Activated CD4-positive, alpha-beta T cell treated with anti-CD3 and anti-CD28 coated beads, Interleukin-2, amount 10 ng/mL, durations not matched to agents 7 days and 5 days (primary cell): ENCODE data around the gene CEP152. TPM values are rescaled to one million over a fixed set of nuclear protein-coding genes. Genes with fewer than 3 reads are reported as not detected.

Experiments used
- CTCF ChIA-PET: fragments of 350-600 bp; sonication (Branson Sonifier 250); formaldehyde crosslinking; loops from one replicate; lab custom pipeline; 2021; ENCODE audit warnings: antibody characterized with exemption; lab: Charles Lee
- POLR2A ChIA-PET: fragments of 350-600 bp; sonication (Branson Sonifier 250); formaldehyde crosslinking; loops from one replicate; lab custom pipeline; 2021; ENCODE audit warnings: antibody characterized with exemption; lab: Charles Lee
- DNase-seq: peaks from one replicate; pipeline ENCODE4 v3.0.0-alpha.2; 2020
- H3K27ac Mint-ChIP-seq: one replicate; pipeline ENCODE4 v1.8.0; 2021; ENCODE audit warnings: mild to moderate bottlenecking, moderate library complexity, mixed read lengths
- H3K27me3 Mint-ChIP-seq: one replicate; pipeline ENCODE4 v1.8.0; 2021; ENCODE audit warnings: mixed read lengths
- H3K36me3 Mint-ChIP-seq: one replicate; pipeline ENCODE4 v1.8.0; 2021; ENCODE audit warnings: low read depth, mixed read lengths
- H3K4me1 Mint-ChIP-seq: one replicate; pipeline ENCODE4 v1.8.0; 2021; ENCODE audit warnings: mixed read lengths
- H3K4me3 Mint-ChIP-seq: one replicate; pipeline ENCODE4 v1.8.0; 2021; ENCODE audit warnings: mild to moderate bottlenecking, moderate library complexity, mixed read lengths
- H3K9me3 Mint-ChIP-seq: one replicate; pipeline ENCODE4 v1.8.0; 2021; ENCODE audit warnings: mixed read lengths
- total RNA-seq, 2 experiments: library from RNA; stranded (reverse); gene quantifications; one replicate each; pipeline ENCODE4 v1.2.3, GENCODE V29; 2021

The CEP152 gene
- total RNA-seq, 2 experiments from 2014 or later: 36.2 to 38.0 TPM

DNA sequence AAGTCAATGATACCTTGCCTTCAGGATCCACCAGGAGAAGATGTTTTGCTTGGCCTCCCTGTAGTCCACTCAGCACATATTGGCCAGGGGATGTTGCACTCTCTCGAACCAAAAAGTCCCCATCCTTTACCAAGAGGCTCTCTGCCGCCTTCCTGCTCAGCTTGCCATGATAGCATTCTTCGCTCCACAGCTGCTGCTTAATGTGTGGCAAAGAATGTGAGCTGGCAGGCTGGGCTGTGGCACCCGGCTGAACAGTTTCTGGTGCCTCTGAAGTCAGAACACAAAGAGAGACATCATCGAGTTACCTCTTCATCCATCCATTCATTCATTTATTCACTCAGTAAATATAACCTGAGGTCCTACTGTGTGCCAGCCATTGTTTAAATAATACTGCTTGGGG, 23.9 kb upstream of the CEP152 start:
- Mint-ChIP-seq H3K27me3 (peaks cover 19% of the 10 kb centered on the region), H3K4me3 (no peak overlapping the region), H3K27ac (no peak overlapping the region), H3K36me3 (no peaks in the 10 kb centered on the region), H3K9me3 (peaks cover 5% of the 10 kb centered on the region), H3K4me1 (no peaks in the 10 kb centered on the region)
- CTCF ChIA-PET: no interaction called here
- POLR2A ChIA-PET: no interaction called here
- no peak for DNase-seq

DNA sequence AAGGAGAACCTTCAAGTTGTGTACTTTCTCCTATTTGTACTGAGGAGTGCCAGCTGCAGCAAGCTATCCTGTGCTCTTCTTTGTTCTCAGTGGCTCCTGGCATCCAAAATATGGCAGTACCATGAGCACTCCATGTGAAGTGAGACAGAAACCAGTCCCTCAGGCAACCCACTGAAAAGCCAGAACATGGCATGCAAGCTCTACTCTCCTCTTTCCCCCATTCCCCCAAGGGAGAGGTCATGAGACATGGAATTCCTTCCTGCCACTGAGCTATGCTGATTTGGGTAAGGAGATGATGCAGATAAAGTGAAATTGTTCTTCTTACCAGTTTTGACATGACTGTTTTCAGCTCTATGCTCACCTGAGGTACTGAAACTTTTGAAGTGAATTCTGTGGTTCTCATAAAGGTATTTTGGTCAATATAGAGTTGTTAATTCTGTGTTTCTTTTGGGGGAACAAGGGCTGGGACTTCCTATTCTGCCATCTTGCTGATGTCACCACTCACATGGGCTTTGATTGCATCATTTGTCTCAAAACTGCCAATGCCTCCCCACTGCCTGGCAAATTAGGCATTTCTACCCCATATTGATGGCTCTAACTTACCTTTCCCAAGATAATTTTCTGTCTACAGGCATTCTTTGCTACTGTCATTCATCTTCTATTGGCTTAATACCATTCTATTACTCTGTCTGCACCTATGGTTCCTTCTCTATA, 22.8 kb upstream of the CEP152 start:
- H3K4me1 Mint-ChIP-seq: no peaks in the 10 kb centered on the region
- peaks cover 17% of the 10 kb centered on the region for H3K27me3 Mint-ChIP-seq
- peaks cover 5% of the 10 kb centered on the region for H3K9me3 Mint-ChIP-seq
- H3K4me3 Mint-ChIP-seq: no peak overlapping the region
- no peak overlapping the region for H3K27ac Mint-ChIP-seq
- H3K36me3 Mint-ChIP-seq: no peaks in the 10 kb centered on the region
- POLR2A ChIA-PET: no interaction called here
- no peak for DNase-seq
- CTCF ChIA-PET: interaction anchor here (1.2 kb wide), 2 partner anchors 9 to 26 kb away, joined by 3 read pairs; no protein-coding TSS in a partner anchor

DNA sequence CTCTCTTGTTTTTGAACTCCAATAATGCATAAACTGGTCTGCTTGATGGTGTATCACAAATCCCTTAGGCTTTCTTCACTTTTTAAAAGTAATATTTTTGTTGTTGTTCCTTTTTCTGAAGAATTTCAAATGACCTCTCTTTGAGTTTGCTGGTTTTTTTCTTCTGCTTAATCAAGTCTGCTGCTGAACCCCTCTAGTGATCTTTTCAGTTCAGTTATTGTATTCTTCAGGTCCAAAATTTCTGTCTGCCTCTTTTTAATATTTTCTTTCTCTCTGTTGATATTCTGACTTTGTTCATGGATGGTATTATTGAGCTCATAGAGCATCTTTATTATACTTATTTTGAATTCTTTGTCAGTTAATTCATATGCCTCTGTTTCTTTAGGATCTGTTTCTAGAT, 21.8 kb upstream of the CEP152 start:
- H3K9me3 Mint-ChIP-seq: peaks cover 5% of the 10 kb centered on the region
- CTCF ChIA-PET: interaction anchor here (1.2 kb wide), 1 partner anchor 8 kb away, joined by 3 read pairs; no protein-coding TSS in a partner anchor
- H3K27me3 Mint-ChIP-seq: peaks cover 17% of the 10 kb centered on the region
- DNase-seq: no peak
- no peak overlapping the region for H3K4me3 Mint-ChIP-seq
- POLR2A ChIA-PET: no interaction called here
- no peaks in the 10 kb centered on the region for H3K4me1 Mint-ChIP-seq
- H3K36me3 Mint-ChIP-seq: no peaks in the 10 kb centered on the region
- H3K27ac Mint-ChIP-seq: no peak overlapping the region

DNA sequence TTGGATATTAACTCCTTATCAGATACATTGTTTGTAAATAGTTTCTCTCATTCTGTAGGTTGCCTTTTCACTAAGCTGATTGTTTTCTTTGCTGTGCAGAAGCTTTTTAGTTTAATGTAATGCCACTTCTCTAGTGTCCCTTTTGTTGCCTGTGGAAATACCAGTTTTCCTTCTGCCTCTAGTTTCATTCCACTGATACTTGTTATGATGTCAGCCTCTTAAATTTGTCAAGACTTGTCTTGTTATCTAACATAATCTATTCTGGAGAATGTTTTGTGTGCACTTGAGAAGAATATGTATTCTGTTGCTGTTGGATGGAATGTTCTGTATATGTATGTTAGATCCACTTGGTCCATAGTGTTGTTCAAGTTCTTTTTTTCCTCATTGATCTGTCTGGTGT, 18.0 kb upstream of the CEP152 start:
- H3K9me3 Mint-ChIP-seq: peaks cover 3% of the 10 kb centered on the region
- H3K4me3 Mint-ChIP-seq: no peak overlapping the region
- no peak overlapping the region for H3K27ac Mint-ChIP-seq
- peaks cover 13% of the 10 kb centered on the region for H3K27me3 Mint-ChIP-seq
- no peaks in the 10 kb centered on the region for H3K4me1 Mint-ChIP-seq
- ChIA-PET CTCF (no interaction called here), POLR2A (no interaction called here)
- H3K36me3 Mint-ChIP-seq: no peaks in the 10 kb centered on the region
- DNase-seq: no peak

DNA sequence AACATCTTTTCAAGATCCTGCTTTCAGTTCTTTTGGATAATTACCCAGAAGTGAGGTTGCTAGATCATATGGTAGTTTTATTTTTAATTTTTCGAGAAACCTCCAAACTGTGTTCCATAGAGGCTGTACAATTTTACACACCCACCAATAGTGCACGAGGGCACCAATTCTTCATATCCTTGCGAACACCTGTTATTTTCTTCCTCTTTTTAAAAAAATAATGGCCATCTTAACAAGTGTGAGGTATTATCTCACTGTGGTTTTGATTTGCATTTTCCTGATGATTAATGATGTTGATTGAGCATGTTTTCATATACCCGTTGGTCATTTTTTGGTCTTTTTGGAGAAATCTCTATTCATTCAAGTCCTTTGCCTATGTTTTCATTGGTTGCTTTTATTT, 17.6 kb upstream of the CEP152 start:
- CTCF ChIA-PET: no interaction called here
- Mint-ChIP-seq H3K36me3 (peaks cover under 1% of the 10 kb centered on the region), H3K27ac (no peak overlapping the region), H3K27me3 (peaks cover 15% of the 10 kb centered on the region), H3K4me3 (no peak overlapping the region), H3K4me1 (no peaks in the 10 kb centered on the region), H3K9me3 (peaks cover 2% of the 10 kb centered on the region)
- POLR2A ChIA-PET: no interaction called here
- no peak for DNase-seq

DNA sequence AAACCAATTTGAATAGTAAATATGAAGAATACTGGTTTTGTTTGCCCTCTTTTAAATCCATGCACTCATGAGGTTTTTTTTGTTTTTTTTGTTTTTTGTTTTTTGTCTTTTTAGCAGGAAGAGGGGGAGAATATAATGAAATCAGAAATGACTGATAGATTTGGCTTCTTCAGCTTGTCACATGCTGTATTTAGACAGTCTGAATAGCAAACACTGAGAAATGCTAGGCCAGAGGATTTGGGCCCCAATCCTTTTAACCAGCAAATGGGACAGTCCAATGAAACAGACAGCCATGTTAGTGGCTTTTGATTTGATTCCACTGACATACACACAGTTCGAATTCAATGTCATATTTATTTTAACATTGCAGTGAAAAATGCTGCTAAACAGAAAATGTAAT, 14.2 kb upstream of the CEP152 start:
- no peak overlapping the region for H3K4me3 Mint-ChIP-seq
- no peaks in the 10 kb centered on the region for H3K9me3 Mint-ChIP-seq
- H3K4me1 Mint-ChIP-seq: no peaks in the 10 kb centered on the region
- H3K27me3 Mint-ChIP-seq: peaks cover 10% of the 10 kb centered on the region
- CTCF ChIA-PET: no interaction called here
- H3K27ac Mint-ChIP-seq: no peak overlapping the region
- DNase-seq: no peak
- POLR2A ChIA-PET: no interaction called here
- H3K36me3 Mint-ChIP-seq: peaks cover 1% of the 10 kb centered on the region

DNA sequence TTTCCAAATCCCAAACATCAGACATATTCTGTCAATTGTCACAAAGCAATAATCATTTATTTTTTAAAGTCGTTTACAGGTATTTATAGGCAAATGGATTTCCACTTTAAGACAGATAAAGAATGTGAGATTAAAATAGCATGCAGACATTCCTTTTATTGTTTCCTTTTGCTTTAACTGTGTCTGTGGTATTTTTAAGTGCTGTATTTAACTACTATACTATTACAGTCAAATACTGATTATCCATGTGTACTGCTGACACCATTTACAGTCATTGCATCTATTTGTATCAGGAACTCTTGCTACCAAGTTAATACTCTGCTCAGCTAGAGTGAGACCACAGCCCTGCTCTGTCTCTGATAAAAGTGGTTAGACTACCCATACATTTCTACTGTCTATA, 12.8 kb upstream of the CEP152 start:
- POLR2A ChIA-PET: no interaction called here
- Mint-ChIP-seq H3K27ac (no peak overlapping the region), H3K4me3 (no peak overlapping the region), H3K36me3 (peaks cover 1% of the 10 kb centered on the region), H3K4me1 (no peaks in the 10 kb centered on the region), H3K27me3 (peaks cover 9% of the 10 kb centered on the region), H3K9me3 (no peaks in the 10 kb centered on the region)
- CTCF ChIA-PET: no interaction called here
- DNase-seq: no peak

DNA sequence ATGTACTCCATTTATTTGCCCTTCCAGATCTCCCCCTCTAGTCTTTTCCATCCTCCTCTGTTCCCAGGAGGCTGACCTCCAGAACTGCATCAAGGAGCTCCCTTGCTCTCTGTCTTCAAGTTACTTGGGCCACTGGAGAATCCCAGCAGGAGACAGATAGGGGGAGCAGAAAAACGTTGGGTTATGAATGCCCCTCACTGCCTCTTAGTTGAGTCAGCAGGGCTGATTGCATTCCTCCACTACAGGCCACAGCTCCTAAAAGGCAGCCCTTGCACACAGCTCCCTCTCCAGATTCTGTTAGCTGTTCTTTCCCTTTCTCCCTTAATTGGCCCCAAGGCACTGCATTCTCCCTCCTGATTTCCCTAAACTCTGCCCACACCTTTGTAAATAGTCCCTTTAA, 12.4 kb upstream of the CEP152 start:
- ChIA-PET CTCF (interaction anchor here (0.7 kb wide), 1 partner anchor 152 kb away, joined by 3 read pairs; no protein-coding TSS in a partner anchor), POLR2A (no interaction called here)
- no peak for DNase-seq
- Mint-ChIP-seq H3K9me3 (no peaks in the 10 kb centered on the region), H3K36me3 (peaks cover 1% of the 10 kb centered on the region), H3K4me3 (no peak overlapping the region), H3K27ac (no peak overlapping the region), H3K4me1 (no peaks in the 10 kb centered on the region), H3K27me3 (peaks cover 9% of the 10 kb centered on the region)

DNA sequence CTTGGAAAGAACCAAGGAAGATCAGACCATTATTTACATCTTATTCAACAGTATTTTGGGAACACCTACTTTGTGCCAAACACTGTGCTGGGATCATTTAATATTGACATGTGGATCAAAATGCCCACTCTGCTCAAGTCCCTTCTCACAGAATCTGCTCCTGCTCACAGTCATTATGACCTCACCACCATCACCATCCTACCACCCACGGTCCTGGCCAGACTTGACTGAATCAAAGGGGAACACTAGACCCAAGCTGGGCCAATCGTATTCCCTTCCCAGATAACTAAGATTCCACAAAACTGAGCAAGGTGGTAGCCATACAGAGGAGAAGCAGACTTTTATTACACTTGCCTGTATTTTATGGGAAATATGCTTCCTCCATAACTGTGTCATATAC, 3.4 kb upstream of the CEP152 start:
- CTCF ChIA-PET: interaction anchor here (0.6 kb wide), 1 partner anchor 290 kb away, joined by 3 read pairs; no protein-coding TSS in a partner anchor

DNA sequence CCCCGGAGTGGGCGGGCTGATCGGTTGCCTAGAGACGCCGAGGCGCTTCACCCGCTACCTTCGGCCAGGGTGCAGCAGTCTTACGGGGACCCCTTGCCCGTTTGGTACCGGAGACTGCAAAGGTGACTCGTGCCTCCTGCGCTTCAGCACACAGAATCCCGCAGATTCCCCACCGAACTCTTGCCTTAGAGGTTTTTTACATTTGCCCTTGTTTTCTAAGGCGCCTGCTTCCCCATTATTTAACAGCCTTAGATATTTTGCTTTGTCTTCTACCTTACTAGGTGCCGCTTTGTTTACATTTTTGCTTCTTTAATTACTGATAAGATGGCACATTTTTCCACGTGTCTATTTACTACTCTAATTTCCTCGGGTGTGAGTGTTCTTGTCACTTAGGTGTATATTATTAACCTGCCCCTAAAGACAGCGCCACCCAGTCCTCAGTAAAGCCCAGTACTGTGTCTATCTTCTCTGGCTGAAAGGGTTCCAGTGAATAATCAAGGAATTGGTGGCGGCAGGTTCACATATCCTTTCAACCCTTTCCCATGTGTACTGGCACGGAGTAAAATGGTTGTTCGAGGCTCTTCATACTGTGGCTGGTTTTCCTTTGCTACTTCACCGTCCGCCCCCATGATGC, 573 bp upstream of the CEP152 start:
- Mint-ChIP-seq H3K4me3 (peak overlapping the region; percentile 97), H3K36me3 (peaks cover 12% of the 10 kb centered on the region), H3K4me1 (peaks cover 30% of the 10 kb centered on the region), H3K27me3 (peaks cover 14% of the 10 kb centered on the region), H3K9me3 (no peaks in the 10 kb centered on the region), H3K27ac (peak overlapping the region; percentile 1)
- ChIA-PET POLR2A (interaction anchor here (0.6 to 1.1 kb wide), 5 partner anchors 11 to 634 kb away, joined by 3 to 8 read pairs (median 4); partner anchors contain the start of genes EID1 and MYEF2), CTCF (interaction anchor here (1.5 to 2.2 kb wide), 2 partner anchors 10 to 344 kb away, joined by 3 to 10 read pairs; partner anchors contain the start of gene COPS2)
- no peak for DNase-seq

More for the DNA sequence above, 3.4 kb upstream of the CEP152 start:
- peaks cover 2% of the 10 kb centered on the region for H3K36me3 Mint-ChIP-seq
- no peak overlapping the region for H3K4me3 Mint-ChIP-seq
- H3K4me1 Mint-ChIP-seq: peaks cover 17% of the 10 kb centered on the region
- POLR2A ChIA-PET: no interaction called here
- H3K27ac Mint-ChIP-seq: no peak overlapping the region
- peaks cover 16% of the 10 kb centered on the region for H3K27me3 Mint-ChIP-seq
- DNase-seq: no peak
- H3K9me3 Mint-ChIP-seq: no peaks in the 10 kb centered on the region

DNA sequence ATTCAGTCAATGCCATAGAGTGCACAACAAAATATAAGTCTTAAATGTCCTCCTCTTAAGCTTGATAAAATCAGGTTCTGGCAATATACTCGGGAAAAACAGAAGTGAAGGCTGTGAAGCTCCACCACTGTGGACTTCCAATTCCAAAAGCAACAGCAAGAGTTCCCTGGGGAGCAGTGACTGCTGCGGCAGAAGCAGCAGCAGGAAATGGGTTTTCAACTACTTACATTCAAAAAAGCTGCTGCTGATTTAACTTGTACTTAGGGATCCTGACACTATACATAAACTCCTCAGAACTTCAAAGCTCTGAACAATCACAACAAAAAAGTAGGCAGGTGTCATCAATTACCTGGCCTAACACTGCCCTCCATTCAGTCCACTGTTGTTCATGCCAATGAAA, 4.7 kb downstream of the CEP152 start:
- peaks cover 56% of the 10 kb centered on the region for H3K4me1 Mint-ChIP-seq
- no peaks in the 10 kb centered on the region for H3K9me3 Mint-ChIP-seq
- H3K27me3 Mint-ChIP-seq: no peaks in the 10 kb centered on the region
- H3K4me3 Mint-ChIP-seq: no peak overlapping the region
- peaks cover 44% of the 10 kb centered on the region for H3K36me3 Mint-ChIP-seq
- DNase-seq: no peak
- ChIA-PET CTCF (interaction anchor here (0.7 to 1.3 kb wide), 3 partner anchors 19 to 589 kb away, joined by 3 to 4 read pairs (median 3); no protein-coding TSS in a partner anchor), POLR2A (no interaction called here)
- H3K27ac Mint-ChIP-seq: no peak overlapping the region

DNA sequence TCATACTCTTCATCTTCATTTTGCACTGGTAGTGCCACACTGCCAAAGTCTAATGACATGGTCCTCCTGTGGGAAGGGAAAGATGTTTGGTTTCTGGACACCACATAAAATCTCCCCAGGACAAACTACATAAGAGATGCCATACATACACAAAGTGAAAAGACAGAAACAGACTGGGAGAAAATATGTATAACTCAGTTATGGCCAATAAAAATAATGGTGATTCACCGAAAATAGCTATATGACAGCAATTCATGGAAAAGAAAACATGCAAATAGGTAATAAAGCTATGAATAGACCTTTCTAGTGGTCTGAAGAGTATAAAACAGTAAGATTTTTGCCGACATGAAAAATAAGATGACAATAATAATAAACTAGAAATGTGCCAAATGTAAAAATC, 5.3 kb downstream of the CEP152 start:
- Mint-ChIP-seq H3K4me1 (peaks cover 58% of the 10 kb centered on the region), H3K27ac (no peak overlapping the region), H3K9me3 (no peaks in the 10 kb centered on the region), H3K36me3 (peaks cover 45% of the 10 kb centered on the region), H3K4me3 (no peak overlapping the region), H3K27me3 (no peaks in the 10 kb centered on the region)
- POLR2A ChIA-PET: no interaction called here
- CTCF ChIA-PET: interaction anchor here (0.7 to 1.1 kb wide), 2 partner anchors 18 to 590 kb away, joined by 3 to 4 read pairs; no protein-coding TSS in a partner anchor
- DNase-seq: no peak

DNA sequence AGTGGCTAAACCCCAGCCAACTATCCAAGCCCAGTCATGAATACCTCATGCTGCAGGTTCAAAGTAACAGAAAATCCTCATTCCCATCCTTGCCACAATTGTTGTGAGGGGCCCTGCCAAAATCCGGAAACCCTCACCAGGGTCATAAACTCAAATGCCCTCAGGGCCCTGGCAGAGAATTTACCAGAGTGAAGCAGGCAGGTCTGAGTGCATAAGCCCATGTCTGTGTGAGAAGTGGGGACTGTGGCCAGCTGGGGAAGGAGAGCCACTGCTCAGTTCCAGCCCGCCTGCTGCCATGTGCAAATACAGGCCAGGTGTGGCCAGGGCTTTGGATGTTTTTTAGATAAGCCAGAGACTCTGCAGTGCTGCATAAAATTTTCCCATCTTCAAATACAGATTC, 7.0 kb downstream of the CEP152 start:
- Mint-ChIP-seq H3K27me3 (no peaks in the 10 kb centered on the region), H3K9me3 (no peaks in the 10 kb centered on the region)

More for the DNA sequence above, 7.0 kb downstream of the CEP152 start:
- H3K27ac Mint-ChIP-seq: no peak overlapping the region
- no peak for DNase-seq
- peaks cover 48% of the 10 kb centered on the region for H3K36me3 Mint-ChIP-seq
- ChIA-PET CTCF (no interaction called here), POLR2A (no interaction called here)
- H3K4me1 Mint-ChIP-seq: peaks cover 53% of the 10 kb centered on the region
- H3K4me3 Mint-ChIP-seq: no peak overlapping the region
